K562 (cell line): ENCODE measurements around the gene LSM4. TPM values are rescaled to one million over a fixed set of nuclear protein-coding genes. Genes with fewer than 3 reads are reported as not detected.

Experiments
- ATAC-seq: fragments of 200-7000 bp; cut with Tn5 transposase; 3 replicates; pipeline ENCODE4 v1.9.1; 2020; ENCODE audit warnings: moderate library complexity
- BruUV-seq: library from RNA; stranded (reverse); fragments of 400-500 nt; replicated peaks from 2 replicates; lab custom pipeline; 2021; lab: Mats Ljungman, UMichigan
- CTCF ChIA-PET: fragments of 300-600 bp; formaldehyde crosslinking; extraction: SDS; loops from one replicate; lab custom pipeline; 2021; ENCODE audit warnings: low intra/inter-chr PET ratio; lab: Yijun Ruan, JAX
- POLR2A ChIA-PET: fragments of 300-600, 350-650 bp; sonication (Branson Sonifier 250); formaldehyde crosslinking; extraction: SDS; loops from one replicate; lab custom pipeline; 2021; ENCODE audit warnings: antibody characterized with exemption, inconsistent platforms; lab: Yijun Ruan, JAX
- DNase-seq, 4 experiments: peaks; one replicate each; pipeline versions ENCODE4 v3.0.0 to v3.0.0-alpha.2; 2011 to 2018; ENCODE audit warnings: low spot score in 3 of 4, mixed read lengths in 3 of 4; ENCODE audit errors: extremely low read depth in 1 of 4
- FAIRE-seq: peaks from 2 replicates; lab custom pipeline; 2011; peaks lifted over from hg19 to GRCh38; lab: Jason Lieb, UNC
- H2AFZ ChIP-seq: 2 replicates; pipeline ENCODE4 v1.6.0; 2011; ENCODE audit warnings: low read depth, low read length, control low read depth, inconsistent platforms
- H3K27ac ChIP-seq: fragments of 200-600 bp; 3 replicates; pipeline ENCODE4 v1.8.0; 2011; ENCODE audit warnings: low read depth, mild to moderate bottlenecking, control low read depth, inconsistent platforms, low read length, moderate library complexity, mixed read lengths; ENCODE audit errors: extremely low read depth
- H3K27me3 ChIP-seq, 2 experiments: fragments of 300-600 bp in 1 of 2; 2 replicates in 1 of 2; 3 replicates in 1 of 2; pipeline versions ENCODE4 v1.6.0 to v1.8.0; 2011; ENCODE audit warnings: inconsistent platforms in 2 of 2, low read length in 2 of 2, mild to moderate bottlenecking in 1 of 2, mixed read lengths in 1 of 2, moderate library complexity in 1 of 2; ENCODE audit not compliant: control insufficient read depth in 2 of 2, insufficient read depth in 2 of 2
- H3K36me3 ChIP-seq: fragments of 300-600 bp; 3 replicates; pipeline ENCODE4 v1.8.0; 2011; ENCODE audit warnings: mild to moderate bottlenecking, low read length, inconsistent platforms; ENCODE audit not compliant: control insufficient read depth, insufficient read depth
- H3K4me1 ChIP-seq, 2 experiments: fragments of 200-600 bp in 1 of 2; replicated peaks in 1 of 2; 2 replicates in 1 of 2; 3 replicates in 1 of 2; pipeline versions ENCODE4 v1.5.1 to v1.8.0; 2011; ENCODE audit warnings: inconsistent platforms in 2 of 2, low read length in 2 of 2, mild to moderate bottlenecking in 1 of 2, mixed read lengths in 1 of 2, moderate library complexity in 1 of 2; ENCODE audit not compliant: control insufficient read depth in 2 of 2, insufficient read depth in 2 of 2
- H3K4me2 ChIP-seq: 2 replicates; pipeline ENCODE4 v1.6.1; 2011; ENCODE audit warnings: low read length, control low read depth, inconsistent platforms, mixed read lengths; ENCODE audit not compliant: insufficient read depth
- H3K4me3 ChIP-seq: fragments of 200-600 bp; sonication (generic), shearing (Covaris generic); 2 replicates; pipeline ENCODE4 v1.5.1; 2016; ENCODE audit warnings: control low read depth, inconsistent platforms
- H3K79me2 ChIP-seq: fragments of 200-600 bp; 3 replicates; pipeline ENCODE4 v1.8.0; 2011; ENCODE audit warnings: low read length, inconsistent platforms; ENCODE audit not compliant: control insufficient read depth, insufficient read depth
- H3K9ac ChIP-seq, 2 experiments: 2 replicates each; pipeline versions ENCODE4 v1.6.0 to v1.6.1; 2011; ENCODE audit warnings: low read depth in 2 of 2, low read length in 2 of 2, control low read depth in 1 of 2, inconsistent platforms in 1 of 2, mild to moderate bottlenecking in 1 of 2, mixed read lengths in 1 of 2; ENCODE audit not compliant: insufficient read depth in 1 of 2
- H3K9me1 ChIP-seq: one replicate; pipeline ENCODE4 v1.6.0; 2011; ENCODE audit warnings: inconsistent platforms, mild to moderate bottlenecking, low read length, moderate library complexity; ENCODE audit not compliant: control insufficient read depth, insufficient read depth
- H3K9me3 ChIP-seq: replicated peaks from 2 replicates; pipeline ENCODE4 v1.5.1; 2011; ENCODE audit warnings: low read depth, low read length, inconsistent platforms; ENCODE audit not compliant: control insufficient read depth, insufficient read depth
- H4K20me1 ChIP-seq: replicated peaks from 2 replicates; pipeline ENCODE4 v1.6.1; 2011; ENCODE audit warnings: low read length, inconsistent platforms, mixed read lengths; ENCODE audit not compliant: control insufficient read depth, insufficient read depth
- ARNT ChIP-seq, 2 experiments: fragments of 450-650 bp; IDR thresholded peaks; 2 replicates each; pipeline ENCODE4 v1.6.1; 2016; ENCODE audit warnings: mild to moderate bottlenecking in 1 of 2
- CAMTA2 ChIP-seq: fragments of 250-450 bp; sonication (Bioruptor Pico); conservative IDR thresholded peaks from 2 replicates; pipeline ENCODE4 v1.5.1; 2022
- CHCHD3 ChIP-seq: fragments of 250-450 bp; sonication (Bioruptor Pico); IDR thresholded peaks from 2 replicates; pipeline ENCODE4 v2.1.2; 2022; ENCODE audit warnings: mild to moderate bottlenecking
- CTBP1 ChIP-seq: fragments of 450-650 bp; IDR thresholded peaks from 2 replicates; pipeline ENCODE4 v1.6.1; 2016; ENCODE audit warnings: borderline replicate concordance
- ELF1 ChIP-seq: fragments of 200-800 bp; sonication (Bioruptor generic); IDR thresholded peaks from 2 replicates; pipeline ENCODE4 v1.6.1; 2016; ENCODE audit warnings: missing genetic modification characterization, missing compliant biosample characterization
- ESRRB ChIP-seq: fragments of 250-450 bp; sonication (Bioruptor Pico); IDR thresholded peaks from 2 replicates; pipeline ENCODE4 v1.5.0; 2020; ENCODE audit warnings: mild to moderate bottlenecking, moderate library complexity, borderline replicate concordance
- FOXA1 ChIP-seq: fragments of 450-650 bp; IDR thresholded peaks from 2 replicates; pipeline ENCODE4 v1.6.1; 2016; ENCODE audit warnings: mild to moderate bottlenecking, borderline replicate concordance
- MBD2 ChIP-seq: sonication (generic); IDR thresholded peaks from 2 replicates; pipeline ENCODE4 v1.6.1; 2016; ENCODE audit warnings: low read depth, borderline replicate concordance
- NUFIP1 ChIP-seq: fragments of 450-650 bp; IDR thresholded peaks from 2 replicates; pipeline ENCODE4 v1.6.1; 2018; ENCODE audit not compliant: partially characterized antibody
- RBM14 ChIP-seq: fragments of 200-400 bp; formaldehyde crosslinking; IDR thresholded peaks from 2 replicates; pipeline ENCODE4 v1.6.1; 2018; ENCODE audit warnings: low read depth, mild to moderate bottlenecking, low read length, moderate library complexity, borderline replicate concordance; ENCODE audit not compliant: insufficient read depth
- TEAD1 ChIP-seq, 2 experiments: fragments of 450-650 bp in 1 of 2; sonication (generic) in 1 of 2; formaldehyde crosslinking; IDR thresholded peaks; 2 replicates each; pipeline versions ENCODE4 v1.4.0 to v1.8.0; 2020 to 2022; ENCODE audit warnings: mild to moderate bottlenecking in 2 of 2, missing genetic modification reagents in 1 of 2
- TEAD4 ChIP-seq, 2 experiments: sonication (generic) in 1 of 2; formaldehyde crosslinking in 1 of 2; IDR thresholded peaks; 2 replicates each; pipeline versions ENCODE4 v1.6.1 to v1.8.0; 2012 to 2022; ENCODE audit warnings: borderline replicate concordance in 1 of 2, inconsistent platforms in 1 of 2, low read length in 1 of 2, mild to moderate bottlenecking in 1 of 2, missing genetic modification reagents in 1 of 2
- ZFP30 ChIP-seq: fragments of 250-450 bp; sonication (Bioruptor Pico); IDR thresholded peaks from 2 replicates; pipeline ENCODE4 v1.8.0; 2022; ENCODE audit warnings: moderate library complexity, mild to moderate bottlenecking, inconsistent platforms, borderline replicate concordance
- ZNF232 ChIP-seq: sonication (generic); formaldehyde crosslinking; IDR thresholded peaks from 2 replicates; pipeline ENCODE4 v1.8.0; 2022; ENCODE audit warnings: mild to moderate bottlenecking, missing genetic modification reagents
- WGBS: fragments of 100-300 bp; shearing (Covaris generic); methylation state at CpG from one replicate; pipeline ENCODE4 v1.1.6; 2016; ENCODE audit warnings: low coverage, mixed read lengths; ENCODE audit not compliant: insufficient coverage; ENCODE audit errors: missing lambda C conversion rate; 5-methylcytosine and 5-hydroxymethylcytosine counted together
- in situ Hi-C: fragments of 300-500 bp; cut with MboI; formaldehyde crosslinking; loops from 4 replicates; pipeline ENCODE4 v1.15.0; 2018; ENCODE audit warnings: inconsistent platforms, mixed read lengths
- intact Hi-C: fragments of 100-400 bp; cut with micrococcal nuclease; formaldehyde crosslinking; loops from 2 replicates; pipeline ENCODE4 v1.14.2; 2022
- polyA plus RNA-seq, 8 experiments: library from polyadenylated mRNA; depleted of rRNA in 4 of 8; stranded (reverse) in 5 of 8; unstranded in 3 of 8; fragments of >200 nt; fragmentation: Nextera tagmentation in 2 of 8; fragmentation: Illumina TruSeq in 1 of 8; extraction: Ambion mirVana in 2 of 8; extraction: Trizol in 1 of 8; gene quantifications; 2 replicates each; pipeline versions ENCODE4 v1.2.1 to v1.2.3, GENCODE V29; 2011 to 2014; ENCODE audit warnings: inconsistent platforms in 1 of 8, missing spikeins in 1 of 8
- total RNA-seq, 7 experiments: library from RNA; depleted of rRNA in 6 of 7; stranded (reverse); fragments of >200 nt in 6 of 7; fragmentation: Illumina TruSeq in 2 of 7; extraction: Trizol in 2 of 7; gene quantifications; 2 replicates each; pipeline versions ENCODE4 v1.2.1 to v1.2.3, GENCODE V29; 2011 to 2021; ENCODE audit warnings: low replicate concordance in 1 of 7
- TF ChIP-seq, protein P1 (sequence below): conservative IDR thresholded peaks from 2 replicates; pipeline ENCODE4 v1.6.1; 2011; ENCODE audit warnings: low read depth, mild to moderate bottlenecking, low read length; ENCODE audit not compliant: control insufficient read depth

Gene LSM4
- total and polyA plus RNA-seq, 9 of the 15 experiments (the other 6 are each of a cell fraction or from before 2014, with no cell fraction given), result 11.9 to 763 (median 202) TPM

DNA sequence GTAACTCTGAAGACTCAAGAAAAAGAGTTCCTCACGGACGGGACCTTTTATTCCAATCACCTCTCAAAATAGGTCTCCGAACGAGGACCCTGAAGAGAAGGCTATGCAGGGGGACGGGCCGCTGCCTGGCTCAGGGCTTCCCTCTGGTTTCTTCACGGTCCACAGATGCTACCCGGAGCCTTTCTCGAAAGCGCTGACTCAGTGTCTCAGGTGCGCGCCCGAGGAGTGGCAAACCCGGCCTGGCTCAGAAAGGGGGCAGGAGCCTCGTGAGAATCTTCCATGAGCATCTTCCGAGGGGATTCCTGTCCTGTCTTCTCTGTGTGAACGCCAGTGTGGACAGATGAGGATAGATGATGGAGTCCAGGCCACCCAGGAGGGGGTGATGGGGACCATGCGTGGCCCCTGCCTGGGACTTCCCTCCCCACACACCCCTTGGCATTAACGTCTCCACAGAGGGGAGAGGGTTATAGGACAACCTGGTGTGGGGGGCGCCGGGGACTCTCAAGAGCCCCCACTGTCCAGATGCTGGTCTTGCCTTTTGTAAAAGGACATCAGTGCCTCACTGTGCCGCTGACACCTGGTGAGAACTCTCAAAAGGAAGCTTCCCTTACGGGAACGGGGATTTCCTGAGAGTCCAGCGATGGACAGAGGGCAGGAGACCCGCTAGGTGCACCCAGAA, 16.5 kb downstream of the LSM4 start (continued):
- TF ChIP-seq RBM14 (no peak), ZFP30 (CRISPR knock-in tag) (no peak), ZNF232 (CRISPR knock-in tag) (no peak), NUFIP1 (no peak), TEAD4 (IDR thresholded peaks at IDR 0.05; ENCODE audit: low read length) (no peak), TEAD4 (CRISPR knock-in tag; IDR thresholded peaks at IDR 0.05; ENCODE audit: borderline replicate concordance) (no peak), TEAD1 (CRISPR knock-in tag; IDR thresholded peaks at IDR 0.05) (no peak), MBD2 (no peak)

DNA sequence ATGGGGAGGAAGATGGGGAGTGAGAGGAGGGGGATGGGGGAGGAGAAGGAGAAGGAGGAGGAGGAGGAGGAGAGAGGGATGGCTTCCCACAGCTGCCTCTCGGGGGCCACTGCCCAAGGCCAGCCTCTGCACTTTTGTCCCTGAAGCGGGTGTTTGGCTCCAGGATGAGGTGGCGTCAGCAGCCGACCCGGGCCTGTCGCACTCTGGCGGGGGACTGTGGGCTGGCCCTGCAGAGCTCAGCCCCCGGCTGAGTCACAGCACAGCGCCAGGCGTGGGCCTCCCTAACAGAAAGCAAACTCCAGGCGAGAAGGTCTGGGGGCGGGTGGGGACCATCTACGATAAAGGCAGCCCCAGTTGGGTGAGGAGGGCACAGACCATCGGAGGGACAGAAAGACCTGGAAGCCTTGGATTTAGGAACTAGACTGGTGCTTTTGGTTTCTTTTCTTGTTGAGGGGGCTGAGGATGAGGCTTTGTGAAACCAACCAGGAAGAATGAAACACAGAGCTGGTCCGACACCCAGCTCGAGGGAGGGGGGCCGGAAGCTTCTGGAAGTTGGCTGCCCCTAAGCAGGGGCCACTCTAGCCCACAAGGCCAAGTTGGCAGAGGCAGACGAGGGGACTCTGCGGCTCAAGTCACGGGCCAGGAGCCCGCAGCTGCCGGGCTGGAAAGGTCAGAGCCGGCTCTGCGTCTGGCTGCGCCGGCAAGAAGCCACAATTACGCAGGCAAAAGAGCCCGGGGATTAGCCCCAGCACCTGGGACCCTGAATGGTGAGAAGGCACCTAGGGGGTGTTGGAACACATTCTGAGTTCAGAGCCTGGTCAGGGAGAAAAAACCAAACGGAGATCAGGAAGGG, 18.2 kb downstream of the LSM4 start:
- peak overlapping the region; percentile 67 for H3K4me2 ChIP-seq
- peak overlapping the region; percentile 42 for H2AFZ ChIP-seq
- peak overlapping the region; percentile 75 to 92 for H3K9ac ChIP-seq
- TF ChIP-seq CAMTA2 (CRISPR knock-in tag) (no peak), ESRRB (CRISPR knock-in tag) (no peak), FOXA1 (no peak), CTBP1 (peak; percentile 35; the same call in 1 of the 2 replicates), ELF1 (tag) (peak; percentile 75), ARNT (IDR thresholded peaks at IDR 0.05) (no peak), CHCHD3 (CRISPR knock-in tag) (no peak)
- TF ChIP-seq, protein P1, sequence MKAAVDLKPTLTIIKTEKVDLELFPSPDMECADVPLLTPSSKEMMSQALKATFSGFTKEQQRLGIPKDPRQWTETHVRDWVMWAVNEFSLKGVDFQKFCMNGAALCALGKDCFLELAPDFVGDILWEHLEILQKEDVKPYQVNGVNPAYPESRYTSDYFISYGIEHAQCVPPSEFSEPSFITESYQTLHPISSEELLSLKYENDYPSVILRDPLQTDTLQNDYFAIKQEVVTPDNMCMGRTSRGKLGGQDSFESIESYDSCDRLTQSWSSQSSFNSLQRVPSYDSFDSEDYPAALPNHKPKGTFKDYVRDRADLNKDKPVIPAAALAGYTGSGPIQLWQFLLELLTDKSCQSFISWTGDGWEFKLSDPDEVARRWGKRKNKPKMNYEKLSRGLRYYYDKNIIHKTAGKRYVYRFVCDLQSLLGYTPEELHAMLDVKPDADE, result no peak

More for the DNA sequence above, 18.2 kb downstream of the LSM4 start:
- Histone ChIP-seq H3K4me3 (peak overlapping the region; percentile 28), H3K27me3 (no peaks in the 10 kb centered on the region), H3K79me2 (no peaks in the 10 kb centered on the region; the same call in 2 of the 3 replicates), H3K27ac (peak overlapping the region; percentile 81), H3K9me1 (no peaks in the 10 kb centered on the region), H3K36me3 (peaks cover 40% of the 10 kb centered on the region; the same call in 1 of the 3 replicates), H3K4me1 (peaks cover 30 to 76% of the 10 kb centered on the region in 2 experiments), H4K20me1 (no peaks in the 10 kb centered on the region), H3K9me3 (no peaks in the 10 kb centered on the region)
- in situ Hi-C loops (no loop called here), intact Hi-C loops (loop anchor here (2.0 kb wide), 1 partner anchor 24 kb away; the partner anchor contains the start of gene JUND)
- ChIA-PET POLR2A (interaction anchor here (0.6 to 5.5 kb wide), 15 partner anchors 10 to 1046 kb away, joined by 3 to 79 read pairs (median 4); partner anchors contain the start of genes GDF15, JUND and LSM4), CTCF (interaction anchor here (0.6 kb wide), 1 partner anchor 33 kb away, joined by 4 read pairs; no protein-coding TSS in a partner anchor)
- FAIRE-seq, result peak; percentile 90
- WGBS, result 5% methylated on average over 27 of the region's 29 CpGs
- DNase-seq, result peak; percentile 87 to 93 (median 90)
- ATAC-seq, result peak; percentile 95
- BruUV-seq, result TSS peak; percentile 97
